GM19452 (cell line): Measurements from ENCODE around the gene INPP5F.
"Not testable (repeated sequence)": the region's sequence is repeated elsewhere in the genome, so short reads cannot be mapped to it uniquely, and the experiment has no call there.

Experiments
- ATAC-seq: cut with Tn5 transposase; IDR thresholded peaks from one replicate; pipeline ENCODE4 v1.9.1; 2021; ENCODE audit not compliant: unreplicated experiment

The INPP5F gene

DNA sequence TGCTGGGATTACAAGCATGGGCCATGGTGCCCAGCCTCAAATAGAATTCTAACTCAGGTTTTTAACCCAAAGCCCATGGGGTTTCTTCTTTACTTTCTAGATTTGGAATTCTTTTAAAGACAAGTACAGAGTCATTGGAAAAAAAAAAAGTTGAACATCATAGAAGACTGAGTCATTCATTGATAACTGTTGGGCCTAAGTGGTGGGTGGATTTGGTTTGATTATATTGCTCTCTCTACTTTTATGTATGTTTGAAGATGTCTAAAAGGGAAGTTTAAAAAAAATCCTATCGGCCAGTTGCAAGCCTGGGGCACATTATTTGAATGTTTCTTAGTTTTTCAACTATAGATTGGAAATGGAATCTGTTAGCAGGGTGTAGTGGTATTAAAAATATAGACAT lies 49.7 kb downstream of the INPP5F start:
- no peak for ATAC-seq

DNA sequence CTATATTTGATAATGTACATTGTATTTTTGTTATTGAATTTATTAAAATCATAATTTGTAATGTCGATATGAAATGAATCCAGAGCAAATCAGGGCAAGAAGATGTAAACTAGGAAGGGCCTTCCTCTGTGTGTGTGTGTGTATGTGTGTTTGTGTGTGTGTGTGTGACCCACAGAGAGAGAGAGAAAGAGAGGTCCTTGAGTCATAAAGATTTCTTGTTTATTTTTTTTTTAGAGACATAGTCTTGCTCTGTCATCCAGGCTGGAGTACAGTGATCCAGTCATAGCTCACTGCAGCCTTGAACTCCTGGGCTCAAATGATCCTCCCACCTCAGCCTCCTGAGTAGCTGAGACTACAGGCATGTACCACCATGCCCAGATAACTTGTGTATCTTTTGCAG lies 50.7 kb downstream of the INPP5F start:
- no peak for ATAC-seq

DNA sequence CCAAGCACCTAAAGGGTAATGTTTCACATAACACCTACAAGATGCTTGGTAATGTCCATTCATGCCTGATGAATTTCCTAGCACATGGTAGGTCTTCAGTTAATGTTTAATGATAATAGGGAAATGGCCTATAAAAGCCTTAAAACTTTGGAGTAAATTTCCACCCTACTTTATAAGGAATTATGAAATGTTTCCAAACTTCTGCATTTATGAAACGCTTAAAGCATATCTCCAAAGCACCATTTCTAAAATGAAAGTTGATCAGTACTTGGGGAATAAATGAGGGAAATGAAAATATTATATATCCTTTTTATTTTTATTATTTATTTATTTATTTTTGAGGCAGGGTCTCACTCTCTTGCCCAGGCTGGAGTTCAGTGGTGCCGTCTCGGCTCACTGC lies 51.8 kb downstream of the INPP5F start:
- no peak for ATAC-seq

DNA sequence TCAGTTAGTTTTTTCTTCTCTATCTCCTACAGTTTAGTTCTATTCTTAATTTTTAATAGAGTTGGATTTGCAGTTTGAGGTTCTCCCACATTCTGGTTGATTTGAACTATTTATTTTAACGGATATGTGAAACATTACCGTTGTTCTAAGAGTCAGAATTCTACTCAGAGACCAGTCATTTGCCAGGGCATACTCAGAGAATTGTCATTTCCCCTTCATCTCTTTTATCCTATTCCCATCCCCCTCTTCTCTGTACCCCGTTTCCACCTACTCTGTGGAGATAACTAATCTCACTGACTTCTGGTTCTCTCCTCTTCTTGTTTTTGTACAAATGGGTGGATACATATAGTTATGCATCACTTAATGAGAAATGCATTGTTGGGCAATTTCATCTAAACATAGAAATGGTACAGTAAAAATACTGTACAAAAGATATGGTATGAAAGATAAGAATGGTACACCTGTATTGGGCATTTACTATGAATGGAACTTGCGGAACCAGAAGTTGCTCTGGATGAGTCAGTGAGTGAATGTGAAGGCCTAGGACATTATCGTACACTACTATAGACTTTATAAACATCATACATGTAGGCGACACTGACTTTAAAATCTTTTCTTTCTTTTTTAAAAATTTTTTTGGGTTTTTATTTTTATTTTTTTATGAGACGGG lies 53.1 kb downstream of the INPP5F start:
- ATAC-seq = no peak

DNA sequence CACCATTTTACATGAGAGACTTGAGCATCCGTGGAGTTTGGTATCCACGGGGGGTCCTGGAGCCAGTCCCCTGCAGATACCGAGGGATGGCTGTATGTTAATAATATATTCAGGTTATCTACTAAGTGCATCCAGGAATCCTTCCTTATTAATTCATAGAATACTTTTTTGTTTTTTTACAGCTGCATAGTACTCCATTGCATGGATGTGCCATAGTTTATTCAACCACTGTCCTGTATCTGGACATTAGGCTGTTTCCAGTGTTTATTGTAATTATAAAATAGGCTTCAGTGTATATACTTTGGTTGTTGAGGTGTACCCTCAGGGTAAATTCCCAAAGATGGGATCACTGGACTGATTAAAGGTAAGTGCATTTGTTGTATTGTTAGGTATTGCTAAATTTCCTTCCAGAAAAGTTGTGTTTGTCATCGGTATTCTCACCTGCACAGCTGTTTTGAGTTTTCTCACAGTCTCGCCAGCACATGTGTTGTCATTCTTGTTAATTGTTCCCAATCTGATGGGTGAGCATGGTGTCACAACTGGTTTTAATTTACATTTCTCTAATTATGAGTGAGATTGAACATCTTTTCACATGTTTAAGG lies 55.1 kb downstream of the INPP5F start:
- no peak for ATAC-seq

DNA sequence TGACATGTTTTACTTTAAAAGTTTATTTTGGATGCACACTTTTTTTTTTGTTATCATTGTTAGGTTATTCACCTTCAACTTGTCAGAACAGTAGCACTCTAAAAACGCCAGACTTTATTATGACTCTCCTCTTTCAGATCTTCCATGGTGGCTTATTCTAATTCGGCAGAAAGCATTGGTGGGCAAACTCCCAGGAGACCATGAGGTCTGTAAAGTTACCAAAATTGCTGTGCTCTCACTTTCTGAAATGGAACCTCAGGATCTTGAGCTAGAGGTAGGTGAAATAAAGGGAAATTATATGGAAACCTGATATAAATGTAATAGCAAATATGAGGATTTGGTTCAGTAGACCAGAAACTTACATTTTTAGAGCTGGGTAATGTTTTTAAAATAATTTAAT lies 55.6 kb downstream of the INPP5F start:
- ATAC-seq = no peak

DNA sequence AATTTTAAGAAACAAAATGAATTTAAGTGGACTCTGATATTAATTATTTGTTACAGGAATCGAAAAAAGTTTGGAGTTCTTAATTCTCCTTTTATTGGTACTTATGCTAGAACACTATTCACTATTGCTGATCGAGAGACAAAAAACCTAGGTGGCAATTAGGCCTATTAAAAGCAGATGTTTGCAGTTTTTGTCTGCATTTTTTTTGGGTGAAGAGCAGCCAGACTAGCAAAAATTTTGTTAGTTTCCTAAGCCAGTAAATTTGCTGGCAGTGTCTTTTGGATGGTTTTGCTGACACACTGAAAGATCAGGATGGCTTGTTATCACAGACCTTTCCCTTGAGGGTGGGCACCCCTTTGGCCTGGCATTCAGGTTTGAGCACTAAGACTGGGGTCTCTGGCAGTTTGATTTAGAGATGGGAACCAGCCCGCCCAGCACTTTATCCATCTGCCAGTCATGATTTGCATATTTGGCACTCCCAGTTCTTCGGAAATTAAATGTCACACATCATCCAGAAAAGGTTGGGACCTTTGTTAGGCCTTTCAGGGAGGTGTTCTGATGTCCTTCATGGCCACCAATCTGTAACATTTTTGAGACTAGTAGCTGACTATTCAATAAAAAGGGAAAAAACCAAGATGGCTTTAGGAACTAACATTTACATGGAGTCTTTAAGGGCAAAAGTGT lies 57.3 kb downstream of the INPP5F start:
- ATAC-seq = no peak

DNA sequence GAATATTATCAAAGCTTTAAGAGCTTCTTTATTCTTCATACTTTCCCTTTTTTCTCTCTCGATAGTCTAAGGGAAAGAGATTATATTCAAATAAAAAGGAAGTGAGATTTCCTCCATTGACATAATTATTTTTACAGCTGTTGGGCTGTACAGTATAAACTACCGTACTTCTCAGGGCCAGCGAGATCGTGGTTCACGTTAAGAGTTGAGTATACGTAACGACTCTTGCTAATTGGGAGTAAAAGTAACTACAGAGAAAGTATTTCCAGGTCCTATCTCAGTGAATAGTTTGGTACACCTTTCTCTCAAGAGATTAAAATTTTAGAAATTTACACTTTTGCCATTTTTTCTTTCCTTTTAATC lies 57.8 kb downstream of the INPP5F start:
- no peak for ATAC-seq

DNA sequence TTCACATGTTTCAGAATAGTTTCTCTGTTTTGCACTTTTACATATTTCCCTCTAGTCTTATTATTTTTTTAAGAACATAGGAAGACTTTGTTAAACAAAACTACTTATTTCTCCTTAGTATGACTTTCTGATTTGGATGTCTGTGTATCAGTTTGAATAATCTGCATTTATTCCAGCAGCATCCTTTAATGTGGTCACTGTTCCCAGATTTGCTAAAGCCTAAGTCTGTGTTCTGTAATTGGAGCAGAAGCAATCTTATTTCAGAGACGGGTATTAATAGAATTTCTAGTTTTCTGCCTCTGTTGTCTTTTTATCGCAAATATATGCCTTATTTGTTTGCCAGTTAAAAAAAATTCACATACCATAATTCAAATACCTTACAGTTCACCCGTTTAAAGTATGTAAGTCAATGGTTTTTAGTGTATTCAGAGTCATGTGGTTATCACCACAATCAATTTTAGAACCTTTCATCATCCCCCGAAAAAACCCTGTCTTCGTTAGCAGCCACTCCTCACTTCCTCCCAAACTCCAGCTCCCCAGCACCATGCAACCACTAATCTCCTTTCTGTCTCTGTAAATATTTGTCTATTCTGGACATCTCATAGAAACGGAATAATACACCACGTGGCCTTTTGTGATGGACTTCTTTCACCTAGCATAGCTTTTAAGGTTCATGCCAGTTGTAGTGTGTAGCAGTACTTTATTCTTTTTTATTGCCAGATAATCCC lies 58.7 kb downstream of the INPP5F start:
- peak; percentile 71 for ATAC-seq

DNA sequence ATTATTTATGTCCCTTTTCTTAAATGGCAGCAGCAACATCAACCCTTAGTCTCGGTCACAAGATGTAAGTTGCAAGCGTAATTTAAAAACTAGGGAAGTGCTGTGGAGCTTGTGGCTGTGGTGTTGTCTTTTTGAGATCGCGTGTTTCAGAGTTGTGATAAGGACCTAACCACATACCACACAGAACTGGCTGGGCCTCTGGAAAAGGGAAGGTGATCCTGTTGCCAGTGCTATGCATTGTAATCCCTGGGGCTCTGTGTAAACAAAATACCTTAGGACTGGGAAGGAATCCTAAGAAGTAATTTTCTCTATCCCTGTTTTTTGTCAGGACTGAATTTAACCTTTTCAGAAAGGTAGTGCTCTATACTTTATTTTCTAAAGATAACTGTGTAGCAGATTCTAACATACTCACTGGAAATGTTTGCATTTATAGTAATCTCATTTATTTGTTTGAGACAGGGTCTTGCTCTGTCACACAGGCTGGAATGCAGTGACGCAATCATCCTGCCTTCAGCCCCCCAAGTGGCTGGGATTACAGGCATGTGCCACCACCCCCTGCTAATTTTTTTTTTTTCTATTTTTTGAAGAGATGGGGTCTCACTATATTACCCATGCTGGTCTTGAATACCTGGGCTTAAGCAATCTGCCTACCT lies 60.4 kb downstream of the INPP5F start:
- no peak for ATAC-seq

DNA sequence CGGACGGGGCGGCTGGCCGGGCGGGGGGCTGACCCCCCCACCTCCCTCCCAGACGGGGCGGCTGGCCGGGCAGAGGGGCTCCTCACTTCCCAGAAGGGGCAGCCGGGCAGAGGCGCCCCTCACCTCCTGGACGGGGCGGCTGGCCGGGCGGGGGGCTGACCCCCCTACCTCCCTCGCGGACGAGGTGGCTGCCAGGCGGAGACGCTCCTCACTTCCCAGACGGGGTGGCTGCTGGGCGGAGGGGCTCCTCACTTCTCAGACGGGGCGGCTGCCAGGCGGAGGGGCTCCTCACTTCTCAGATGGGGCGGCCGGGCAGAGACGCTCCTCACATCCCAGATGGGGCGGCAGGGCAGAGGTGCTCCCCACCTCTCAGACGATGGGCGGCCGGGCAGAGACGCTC lies 69.3 kb downstream of the INPP5F start:
- not testable (repeated sequence) for ATAC-seq

DNA sequence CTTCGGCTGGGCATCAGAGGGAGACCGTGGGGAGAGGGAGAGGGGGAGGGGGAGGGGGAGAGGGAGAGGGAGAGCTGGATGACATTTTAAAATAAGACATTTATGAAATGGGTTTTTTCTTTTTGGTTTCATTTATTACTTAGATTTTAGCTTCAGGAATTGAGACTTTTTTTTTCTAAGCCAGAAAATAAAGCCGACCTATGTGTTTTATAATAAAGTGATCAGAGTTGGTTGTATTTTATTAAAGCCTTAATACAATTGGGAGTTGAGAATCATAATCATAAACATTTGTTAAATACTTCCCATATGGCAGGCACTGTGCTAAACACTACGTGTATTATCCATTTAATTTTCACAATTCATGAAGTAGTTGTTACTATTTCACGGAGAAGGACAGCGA lies 70.2 kb downstream of the INPP5F start:
- ATAC-seq = no peak

DNA sequence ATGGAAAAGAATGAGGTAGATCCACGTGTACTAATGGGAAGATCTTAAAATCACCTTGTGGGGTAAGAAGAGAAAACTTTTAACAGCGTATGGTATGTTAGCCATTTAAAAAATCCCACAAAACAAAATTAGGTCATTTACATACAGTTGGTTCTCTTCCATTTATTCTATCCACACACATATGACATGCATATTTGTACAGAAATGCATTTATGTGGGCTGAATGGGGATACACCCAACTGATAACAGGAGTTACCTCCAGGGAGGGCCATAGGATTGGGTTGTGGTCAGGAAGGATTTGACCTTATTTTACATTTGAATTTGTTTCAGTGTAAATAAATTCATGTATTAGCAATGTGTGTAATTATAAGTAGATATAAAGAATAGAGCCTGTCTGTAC lies 75.3 kb downstream of the INPP5F start:
- ATAC-seq = no peak

DNA sequence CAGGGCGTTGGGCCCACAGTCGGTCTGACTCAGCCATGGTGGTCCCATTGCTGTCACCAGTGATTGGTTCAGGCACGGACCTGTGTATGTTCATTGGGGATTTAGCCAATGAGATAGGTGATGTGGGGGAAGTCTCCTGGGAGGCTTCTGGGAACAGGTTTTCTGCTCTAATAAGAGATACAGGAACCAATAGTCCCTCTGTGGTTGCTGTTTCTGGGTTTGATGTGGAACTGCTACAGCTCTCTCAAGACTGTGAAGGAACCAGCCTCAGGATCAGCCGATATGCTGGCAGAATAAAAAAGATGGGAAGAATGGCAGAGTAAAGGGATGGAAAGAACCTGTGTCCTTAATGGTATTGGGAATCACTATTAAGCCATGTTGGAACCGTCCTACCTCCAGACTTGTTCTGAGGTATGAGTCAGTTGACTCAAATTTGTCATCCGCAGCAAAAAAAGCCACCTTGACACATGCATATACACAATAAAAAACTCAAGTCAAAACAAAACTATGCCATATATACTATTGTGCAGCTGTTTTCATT lies 76.2 kb downstream of the INPP5F start:
- ATAC-seq = no peak

DNA sequence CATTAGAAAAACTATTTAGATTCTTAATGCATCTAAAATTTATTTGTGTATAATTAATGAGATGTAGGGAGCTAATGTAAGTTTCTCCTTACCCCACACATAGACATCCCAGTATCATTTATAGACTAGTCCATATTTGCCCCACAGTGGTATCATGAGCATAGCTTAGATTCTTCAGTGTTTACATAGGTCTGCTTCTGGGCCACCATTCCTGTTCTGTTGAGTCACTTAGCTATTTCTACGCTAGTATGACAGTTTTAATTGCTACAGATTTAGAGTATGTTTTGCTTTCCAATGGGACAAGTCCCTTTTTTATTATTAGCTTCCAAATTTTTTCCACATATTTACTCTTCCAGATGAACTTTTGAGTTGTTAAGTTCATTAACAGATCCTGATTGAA lies 77.4 kb downstream of the INPP5F start:
- ATAC-seq = no peak

DNA sequence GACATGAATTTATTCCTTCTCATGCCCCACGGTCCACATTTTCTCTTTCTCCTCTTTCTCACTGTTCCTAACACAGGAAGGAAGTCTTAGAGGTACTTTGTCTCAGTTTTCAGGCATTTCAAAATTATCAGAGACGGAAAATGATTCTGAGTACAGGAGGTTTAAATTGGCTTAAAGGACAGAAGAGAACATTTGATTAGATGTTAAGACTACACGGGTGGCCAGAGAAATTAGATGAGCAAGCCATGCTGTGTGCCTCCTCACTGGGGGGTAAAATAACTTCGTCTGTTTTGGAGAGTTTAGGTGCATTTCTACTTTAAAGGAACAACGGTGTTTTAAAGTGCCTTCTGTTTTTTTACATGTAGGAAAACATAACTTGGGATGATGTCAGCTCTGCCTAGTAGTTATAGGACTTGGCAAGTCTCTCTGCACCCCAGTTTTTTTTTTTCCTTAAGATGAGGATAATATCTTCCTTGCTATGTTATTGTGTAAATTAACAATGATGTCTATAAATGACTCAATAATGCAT lies 79.9 kb downstream of the INPP5F start:
- no peak for ATAC-seq

DNA sequence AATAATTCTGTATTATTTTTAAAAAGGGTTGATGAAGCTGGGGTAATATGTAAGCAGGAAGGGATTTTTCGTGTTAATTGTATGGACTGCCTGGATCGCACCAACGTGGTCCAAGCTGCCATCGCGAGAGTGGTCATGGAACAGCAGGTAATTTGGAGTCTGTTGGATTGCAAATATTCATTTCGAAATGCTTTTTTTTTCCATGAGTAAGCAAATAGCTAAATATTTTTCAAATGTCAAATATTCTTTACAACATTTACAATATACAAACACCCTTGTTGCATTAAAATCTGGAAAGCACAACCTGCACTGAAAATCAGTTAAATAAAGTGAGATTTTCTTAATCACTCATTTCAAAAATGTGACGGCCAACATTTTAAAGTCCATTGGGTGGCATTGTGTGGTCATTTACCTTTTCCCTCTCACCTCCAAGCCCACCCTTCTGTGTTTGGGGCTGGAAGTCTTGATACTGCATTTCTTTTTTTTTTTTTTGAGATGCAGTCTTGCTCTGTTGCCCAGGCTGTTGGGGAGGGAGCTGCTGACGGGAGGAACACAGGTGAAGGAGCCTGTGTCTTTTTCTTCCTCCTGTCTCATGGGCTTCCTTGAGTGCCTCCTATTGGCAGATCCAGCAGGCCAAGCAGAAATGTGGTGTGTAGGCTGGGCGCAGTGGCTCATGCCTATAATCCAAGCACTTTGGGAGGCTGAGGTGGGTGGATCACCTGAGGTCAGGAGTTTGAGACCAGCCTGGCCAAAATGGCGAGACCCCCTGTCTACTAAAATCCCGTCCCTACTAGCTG lies 80.7 kb downstream of the INPP5F start:
- no peak for ATAC-seq

DNA sequence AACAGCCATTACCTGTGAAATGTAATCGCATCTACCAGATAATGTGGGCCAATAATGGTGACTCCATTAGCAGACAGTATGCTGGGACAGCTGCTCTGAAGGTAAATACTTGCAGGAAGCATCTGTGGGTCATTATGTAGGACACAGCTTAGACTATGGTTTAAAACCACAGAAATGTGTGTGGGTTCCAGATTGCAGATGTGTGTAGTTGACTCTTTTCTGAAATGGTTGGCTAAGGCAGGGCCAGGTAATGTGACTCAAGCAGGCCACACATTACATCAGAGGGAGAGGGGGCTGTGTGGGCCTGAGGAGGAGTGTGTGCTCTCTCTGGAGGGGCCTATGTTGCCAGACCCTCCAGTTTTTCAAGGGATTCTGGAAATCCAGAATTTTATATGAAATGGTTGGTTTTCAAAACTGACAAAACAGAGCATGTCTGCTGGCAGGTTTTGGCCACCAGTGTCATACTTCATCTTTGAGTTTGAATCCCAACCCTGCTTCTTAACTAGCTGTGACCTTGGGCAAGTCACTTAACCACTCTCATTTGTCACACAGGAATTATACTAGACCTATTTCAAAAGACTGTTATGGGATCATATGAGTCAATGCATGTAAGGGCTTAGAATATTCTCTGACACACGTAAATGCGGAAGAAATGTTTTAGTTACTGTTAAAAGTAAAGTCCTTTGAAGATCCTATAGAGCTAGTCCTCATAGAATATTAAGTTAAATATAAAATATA lies 82.3 kb downstream of the INPP5F start:
- ATAC-seq = no peak

DNA sequence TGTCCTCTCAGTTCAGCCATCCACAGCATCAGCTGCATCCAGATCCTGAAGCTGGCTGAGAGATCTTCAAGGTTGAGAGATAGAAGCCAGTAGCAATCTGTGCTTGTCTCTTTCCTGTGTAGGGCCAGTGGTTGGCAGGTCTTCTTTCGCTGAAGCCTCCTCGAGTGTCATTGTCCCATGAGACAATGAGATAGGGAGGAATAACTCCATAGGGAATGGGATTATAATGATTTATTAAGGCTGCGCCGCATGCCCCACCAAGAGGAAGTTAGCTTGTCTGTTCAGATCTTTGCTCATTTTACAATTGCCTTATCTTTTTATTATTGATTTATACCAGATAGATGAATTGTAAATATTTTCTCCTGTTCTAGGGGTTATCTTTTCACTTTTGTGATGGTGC lies 85.3 kb downstream of the INPP5F start:
- no peak for ATAC-seq
